ENCODE data around the gene TRAM2.

TRAM2 gene

DNA sequence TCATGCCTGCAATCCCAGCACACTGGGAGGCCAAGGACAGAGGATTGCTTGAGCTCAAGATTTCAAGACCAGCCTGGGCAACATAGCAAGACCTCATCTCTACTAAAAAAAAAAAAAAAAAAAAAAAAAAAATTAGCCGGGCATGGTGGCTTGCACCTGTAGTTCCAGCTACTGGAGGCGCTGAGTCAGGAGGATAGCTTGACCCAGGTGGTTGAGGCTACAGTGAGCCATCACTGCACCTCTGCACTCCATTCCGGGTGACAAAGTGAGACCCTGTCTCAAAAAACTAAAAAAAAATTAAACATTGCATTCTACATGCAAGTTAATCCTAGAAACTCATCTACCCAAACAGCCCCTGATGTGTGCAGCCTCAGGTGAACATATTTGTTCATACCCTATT, 7.3 kb upstream of the TRAM2 start:
- Histone ChIP-seq H3K9me2 (replicated peaks; ENCODE audit: control insufficient read depth, low read length) (no peaks in the 10 kb centered on the region), H3K4me1 (ENCODE audit: control insufficient read depth, low read length) (no peaks in the 10 kb centered on the region), H3K4me3 (ENCODE audit: low read length) (no peak overlapping the region), H3K9me3 (ENCODE audit: control insufficient read depth, insufficient read depth, low read length) (no peaks in the 10 kb centered on the region), H4K20me1 (ENCODE audit: control insufficient read depth, insufficient read depth, low read depth, low read length) (no peaks in the 10 kb centered on the region), H3K27ac (ENCODE audit: low read depth, low read length) (no peak overlapping the region), H3K79me2 (ENCODE audit: control insufficient read depth, low read length) (no peaks in the 10 kb centered on the region), H3K27me3 (ENCODE audit: control insufficient read depth, low read length) (no peaks in the 10 kb centered on the region), H3K4me2 (ENCODE audit: low read length) (no peak overlapping the region), H3K36me3 (ENCODE audit: control insufficient read depth, low read length) (no peaks in the 10 kb centered on the region), H3F3A (ENCODE audit: control insufficient read depth, insufficient read depth) (no peaks in the 10 kb centered on the region)
- no peak for TF ChIP-seq CTCF (IDR thresholded peaks at IDR 0.05; ENCODE audit: low read depth, low read length, poor library complexity, severe bottlenecking)
- TF ChIP-seq EZH2phosphoT487 (IDR thresholded peaks at IDR 0.05; ENCODE audit: borderline replicate concordance, low read length), result no peak

DNA sequence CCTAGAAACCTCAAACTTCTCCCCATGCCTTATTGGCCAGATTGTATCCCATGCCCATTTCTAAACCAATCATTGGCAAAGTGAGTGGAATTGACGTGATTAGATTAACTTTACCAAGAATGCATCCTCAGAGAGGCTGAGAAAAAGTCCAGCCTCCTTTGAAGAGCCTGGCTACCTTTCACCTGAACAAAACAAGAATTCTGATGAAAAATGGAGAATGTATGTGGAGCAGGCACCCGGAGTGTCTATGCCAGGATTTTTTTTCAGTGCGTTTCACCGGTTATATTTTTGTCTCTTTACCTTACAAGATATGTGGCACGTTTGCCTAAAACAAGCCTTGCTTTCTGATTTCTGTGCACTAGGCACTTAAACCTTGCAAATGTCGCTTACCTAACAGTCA, 6.1 kb upstream of the TRAM2 start:
- H4K20me1 ChIP-seq (ENCODE audit: control insufficient read depth, insufficient read depth, low read depth, low read length), result no peaks in the 10 kb centered on the region
- TF ChIP-seq EZH2phosphoT487 (IDR thresholded peaks at IDR 0.05; ENCODE audit: borderline replicate concordance, low read length) (no peak), CTCF (IDR thresholded peaks at IDR 0.05; ENCODE audit: low read depth, low read length, poor library complexity, severe bottlenecking) (no peak)
- H3K4me1 ChIP-seq (ENCODE audit: control insufficient read depth, low read length), result peaks cover 2% of the 10 kb centered on the region
- H3F3A ChIP-seq (ENCODE audit: control insufficient read depth, insufficient read depth), result peaks cover 2% of the 10 kb centered on the region; the same call in 1 of the 2 replicates
- H3K9me2 ChIP-seq (replicated peaks; ENCODE audit: control insufficient read depth, low read length), result no peaks in the 10 kb centered on the region
- no peaks in the 10 kb centered on the region for H3K9me3 ChIP-seq (ENCODE audit: control insufficient read depth, insufficient read depth, low read length)
- H3K27ac ChIP-seq (ENCODE audit: low read depth, low read length), result no peak overlapping the region
- H3K79me2 ChIP-seq (ENCODE audit: control insufficient read depth, low read length), result no peaks in the 10 kb centered on the region
- H3K4me3 ChIP-seq (ENCODE audit: low read length), result no peak overlapping the region
- no peak overlapping the region for H3K4me2 ChIP-seq (ENCODE audit: low read length)
- no peaks in the 10 kb centered on the region for H3K27me3 ChIP-seq (ENCODE audit: control insufficient read depth, low read length)
- no peaks in the 10 kb centered on the region for H3K36me3 ChIP-seq (ENCODE audit: control insufficient read depth, low read length)

- Histone ChIP-seq H4K20me1 (ENCODE audit: control insufficient read depth, insufficient read depth, low read depth, low read length) (no peaks in the 10 kb centered on the region), H3K9me3 (ENCODE audit: control insufficient read depth, insufficient read depth, low read length) (no peaks in the 10 kb centered on the region), H3K36me3 (ENCODE audit: control insufficient read depth, low read length) (no peaks in the 10 kb centered on the region), H3K4me3 (ENCODE audit: low read length) (no peak overlapping the region), H3K27me3 (ENCODE audit: control insufficient read depth, low read length) (no peaks in the 10 kb centered on the region), H3K4me1 (ENCODE audit: control insufficient read depth, low read length) (peaks cover 7% of the 10 kb centered on the region), H3K79me2 (ENCODE audit: control insufficient read depth, low read length) (no peaks in the 10 kb centered on the region), H3F3A (ENCODE audit: control insufficient read depth, insufficient read depth) (peaks cover 6% of the 10 kb centered on the region), H3K27ac (ENCODE audit: low read depth, low read length) (no peak overlapping the region), H3K9me2 (replicated peaks; ENCODE audit: control insufficient read depth, low read length) (no peaks in the 10 kb centered on the region), H3K4me2 (ENCODE audit: low read length) (no peak overlapping the region)
- TF ChIP-seq EZH2phosphoT487 (IDR thresholded peaks at IDR 0.05; ENCODE audit: borderline replicate concordance, low read length) (no peak), CTCF (IDR thresholded peaks at IDR 0.05; ENCODE audit: low read depth, low read length, poor library complexity, severe bottlenecking) (no peak)
Measured at GRCh38 chr6:52582446-52582845, 5.6 kb upstream of the TRAM2 start.
